Measurements from ENCODE around the gene XG.
"Not testable (repeated sequence)": the region's sequence is repeated elsewhere in the genome, so short reads cannot be mapped to it uniquely, and the experiment has no call there.

Gene XG

GRCh38 chrX:2748171-2748814 lies 3.5 kb upstream of the XG start:
- no peak for TF ChIP-seq EZH2 (IDR thresholded peaks at IDR 0.05; ENCODE audit: borderline replicate concordance, low read depth, low read length, severe bottlenecking)
- TF ChIP-seq CTCF (IDR thresholded peaks at IDR 0.05; ENCODE audit: borderline replicate concordance, extremely low read depth, low read length, poor library complexity, severe bottlenecking) = no peak
- Histone ChIP-seq H3K9ac (ENCODE audit: low read depth, low read length) (no peak overlapping the region), H3K4me2 (ENCODE audit: insufficient read depth, low read length) (no peak overlapping the region)

GRCh38 chrX:2748815-2749188 lies 3.0 kb upstream of the XG start:
- H3K9ac ChIP-seq (ENCODE audit: low read depth, low read length) = no peak overlapping the region
- H3K4me3 ChIP-seq (ENCODE audit: low read depth in 1 of 2, low read length in 2 of 2) = no peak overlapping the region
- peaks cover 2% of the 10 kb centered on the region; the same call in 1 of the 2 replicates for H4K20me1 ChIP-seq (ENCODE audit: insufficient read depth, low read length)
- DNase-seq (no peak), ATAC-seq (ENCODE audit: insufficient read depth, low read depth) (no peak)
- H3K36me3 ChIP-seq (ENCODE audit: insufficient read depth, low read length) = peaks cover under 1% of the 10 kb centered on the region; the same call in 1 of the 2 replicates
- H3K9me3 ChIP-seq (ENCODE audit: insufficient read depth, low read length, severe bottlenecking) = no peaks in the 10 kb centered on the region
- H3K27me3 ChIP-seq (ENCODE audit: insufficient read depth, low read length, poor library complexity) = no peaks in the 10 kb centered on the region
- H3K4me1 ChIP-seq (ENCODE audit: insufficient read depth, low read length) = no peaks in the 10 kb centered on the region
- no peak overlapping the region for H2AFZ ChIP-seq (ENCODE audit: low read depth, low read length)
- TF ChIP-seq CTCF (IDR thresholded peaks at IDR 0.05; ENCODE audit: borderline replicate concordance, extremely low read depth, low read length, poor library complexity, severe bottlenecking) (no peak), EZH2 (IDR thresholded peaks at IDR 0.05; ENCODE audit: borderline replicate concordance, low read depth, low read length, severe bottlenecking) (no peak)
- no peak overlapping the region for H3K4me2 ChIP-seq (ENCODE audit: insufficient read depth, low read length)
- no peaks in the 10 kb centered on the region for H3K79me2 ChIP-seq (ENCODE audit: insufficient read depth, low read length)
- no peak overlapping the region for H3K27ac ChIP-seq (ENCODE audit: low read length)

More at GRCh38 chrX:2748171-2748814, 3.5 kb upstream of the XG start:
- DNase-seq = no peak
- H4K20me1 ChIP-seq (ENCODE audit: insufficient read depth, low read length) = peaks cover 3% of the 10 kb centered on the region; the same call in 1 of the 2 replicates
- H3K36me3 ChIP-seq (ENCODE audit: insufficient read depth, low read length) = peaks cover 6% of the 10 kb centered on the region; the same call in 1 of the 2 replicates
- no peaks in the 10 kb centered on the region for H3K27me3 ChIP-seq (ENCODE audit: insufficient read depth, low read length, poor library complexity)
- no peaks in the 10 kb centered on the region for H3K79me2 ChIP-seq (ENCODE audit: insufficient read depth, low read length)
- H3K27ac ChIP-seq (ENCODE audit: low read length) = no peak overlapping the region
- H2AFZ ChIP-seq (ENCODE audit: low read depth, low read length) = no peak overlapping the region
- no peak overlapping the region for H3K4me3 ChIP-seq (ENCODE audit: low read depth in 1 of 2, low read length in 2 of 2)
- no peaks in the 10 kb centered on the region for H3K4me1 ChIP-seq (ENCODE audit: insufficient read depth, low read length)
- ATAC-seq (ENCODE audit: insufficient read depth, low read depth) = no peak
- H3K9me3 ChIP-seq (ENCODE audit: insufficient read depth, low read length, severe bottlenecking) = no peaks in the 10 kb centered on the region

GRCh38 chrX:2751291-2751690 lies 549 bp upstream of the XG start:
- no peaks in the 10 kb centered on the region for H3K36me3 ChIP-seq (ENCODE audit: insufficient read depth, low read length)
- H3K9me3 ChIP-seq (ENCODE audit: insufficient read depth, low read length, severe bottlenecking) = no peaks in the 10 kb centered on the region
- no peak overlapping the region for H3K27ac ChIP-seq (ENCODE audit: low read length)
- H4K20me1 ChIP-seq (ENCODE audit: insufficient read depth, low read length) = no peaks in the 10 kb centered on the region
- ATAC-seq (ENCODE audit: insufficient read depth, low read depth) (no peak), DNase-seq (no peak)
- no peaks in the 10 kb centered on the region for H3K4me1 ChIP-seq (ENCODE audit: insufficient read depth, low read length)
- no peak overlapping the region for H3K9ac ChIP-seq (ENCODE audit: low read depth, low read length)
- H2AFZ ChIP-seq (ENCODE audit: low read depth, low read length) = no peak overlapping the region
- TF ChIP-seq CTCF (IDR thresholded peaks at IDR 0.05; ENCODE audit: borderline replicate concordance, extremely low read depth, low read length, poor library complexity, severe bottlenecking) = no peak
- TF ChIP-seq EZH2 (IDR thresholded peaks at IDR 0.05; ENCODE audit: borderline replicate concordance, low read depth, low read length, severe bottlenecking) = no peak
- no peaks in the 10 kb centered on the region for H3K79me2 ChIP-seq (ENCODE audit: insufficient read depth, low read length)
- no peak overlapping the region for H3K4me3 ChIP-seq (ENCODE audit: low read depth in 1 of 2, low read length in 2 of 2)
- H3K4me2 ChIP-seq (ENCODE audit: insufficient read depth, low read length) = no peak overlapping the region
- no peaks in the 10 kb centered on the region for H3K27me3 ChIP-seq (ENCODE audit: insufficient read depth, low read length, poor library complexity)

GRCh38 chrX:2752441-2752840 lies 601 bp downstream of the XG start:
- H3K79me2 ChIP-seq (ENCODE audit: insufficient read depth, low read length); H3K4me1 ChIP-seq (ENCODE audit: insufficient read depth, low read length); ATAC-seq (ENCODE audit: insufficient read depth, low read depth); H3K27ac ChIP-seq (ENCODE audit: low read length); H3K27me3 ChIP-seq (ENCODE audit: insufficient read depth, low read length, poor library complexity); H3K4me2 ChIP-seq (ENCODE audit: insufficient read depth, low read length); DNase-seq; H3K36me3 ChIP-seq (ENCODE audit: insufficient read depth, low read length); H3K9ac ChIP-seq (ENCODE audit: low read depth, low read length); H4K20me1 ChIP-seq (ENCODE audit: insufficient read depth, low read length); H3K9me3 ChIP-seq (ENCODE audit: insufficient read depth, low read length, severe bottlenecking); H3K4me3 ChIP-seq (ENCODE audit: low read depth in 1 of 2, low read length in 2 of 2); H2AFZ ChIP-seq (ENCODE audit: low read depth, low read length): not testable (repeated sequence)

GRCh38 chrX:2755163-2755715 lies 3.4 kb downstream of the XG start:
- not testable (repeated sequence) for H3K9me3 ChIP-seq (ENCODE audit: insufficient read depth, low read length, severe bottlenecking); H3K4me3 ChIP-seq (ENCODE audit: low read depth in 1 of 2, low read length in 2 of 2); H3K9ac ChIP-seq (ENCODE audit: low read depth, low read length); H3K27ac ChIP-seq (ENCODE audit: low read length); H3K36me3 ChIP-seq (ENCODE audit: insufficient read depth, low read length); H4K20me1 ChIP-seq (ENCODE audit: insufficient read depth, low read length); ATAC-seq (ENCODE audit: insufficient read depth, low read depth); H3K79me2 ChIP-seq (ENCODE audit: insufficient read depth, low read length); H3K27me3 ChIP-seq (ENCODE audit: insufficient read depth, low read length, poor library complexity); H2AFZ ChIP-seq (ENCODE audit: low read depth, low read length); DNase-seq; H3K4me1 ChIP-seq (ENCODE audit: insufficient read depth, low read length); H3K4me2 ChIP-seq (ENCODE audit: insufficient read depth, low read length)
